ELF-1 (cell line): ENCODE results near the gene CWC22.
"Not testable (repeated sequence)": the region's sequence is repeated elsewhere in the genome, so short reads cannot be mapped to it uniquely, and the experiment has no call there.

Source experiments
- DNase-seq: peaks from one replicate; pipeline ENCODE4 v3.0.0-alpha.2; 2016; ENCODE audit warnings: low read depth, low spot score

The CWC22 gene

GRCh38 chr2:180006781-180007579 is at the start of gene CWC22:
Gene CWC22, minus strand, starts transcription at chr2:180007297. Its CDS starts 13,956 bp downstream, at chr2:179993341.
- peak; percentile 90 for DNase-seq

- DNase-seq, result peak; percentile 82
Measured at GRCh38 chr2:180056367-180057118, 49.4 kb upstream of the CWC22 start.

- not testable (repeated sequence) for DNase-seq
Measured at GRCh38 chr2:180054576-180054975, 47.5 kb upstream of the CWC22 start.

DNA sequence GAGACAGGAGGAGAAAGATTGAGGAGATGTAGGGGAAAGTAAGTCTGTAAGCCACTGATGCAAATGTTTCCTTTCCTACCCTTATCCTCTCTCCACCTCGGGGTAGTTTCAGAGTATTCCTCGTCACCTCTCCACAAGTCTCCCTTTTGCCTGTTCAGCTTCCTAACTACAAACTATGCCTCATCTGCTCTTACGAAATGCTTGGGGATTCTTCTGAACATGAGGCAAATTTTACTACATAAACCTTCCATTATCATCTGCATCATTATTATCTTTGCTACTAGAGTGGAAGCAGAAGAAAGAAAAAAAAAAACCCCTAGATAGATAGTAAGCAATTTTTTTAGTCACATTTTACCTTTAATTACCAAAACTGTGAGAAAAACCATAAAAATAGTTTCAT is 43.1 kb upstream of the CWC22 start:
- no peak for DNase-seq

DNA sequence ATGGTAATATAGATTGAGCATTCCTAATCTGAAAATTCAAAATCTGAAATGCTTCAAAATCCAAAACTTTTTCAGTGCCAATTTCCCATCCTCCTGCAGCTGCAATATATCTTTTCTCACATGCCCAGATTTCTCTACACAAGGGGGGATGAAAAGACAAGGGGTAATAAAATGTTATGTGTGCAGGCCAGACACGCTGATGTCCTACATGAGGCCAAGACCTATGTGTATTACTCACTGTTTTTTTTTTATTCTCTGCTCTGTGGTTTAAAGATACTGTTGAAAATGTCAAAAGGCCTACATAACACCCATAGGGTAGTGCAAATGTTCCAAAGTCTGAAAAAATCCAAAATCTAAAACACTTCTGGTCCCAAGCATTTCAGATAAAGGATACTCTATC is 41.2 kb upstream of the CWC22 start:
- DNase-seq, result no peak

DNA sequence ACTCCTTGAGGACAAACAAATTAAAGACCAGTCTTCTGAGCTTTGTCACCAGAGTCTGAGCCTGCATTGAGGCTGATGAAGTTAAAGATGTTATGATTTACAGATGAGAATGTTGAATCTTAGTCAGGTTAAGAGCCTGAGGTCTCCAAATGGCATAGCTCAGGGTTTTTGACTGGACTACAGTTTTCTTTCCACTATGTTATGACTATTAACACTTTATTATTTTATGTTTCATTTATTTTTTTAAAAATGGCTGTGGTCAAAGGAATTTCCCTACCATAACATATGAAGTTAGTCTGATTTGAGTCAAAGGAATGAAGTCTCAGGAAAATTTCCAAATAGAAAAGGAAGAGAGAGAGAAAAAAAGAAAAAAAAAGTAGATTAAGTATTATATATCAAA is 39.7 kb upstream of the CWC22 start:
- DNase-seq, result no peak

- no peak for DNase-seq
Measured at GRCh38 chr2:180046202-180046601, 39.1 kb upstream of the CWC22 start.

GRCh38 chr2:180040146-180040925 is 33.2 kb upstream of the CWC22 start:
- DNase-seq, result no peak

DNA sequence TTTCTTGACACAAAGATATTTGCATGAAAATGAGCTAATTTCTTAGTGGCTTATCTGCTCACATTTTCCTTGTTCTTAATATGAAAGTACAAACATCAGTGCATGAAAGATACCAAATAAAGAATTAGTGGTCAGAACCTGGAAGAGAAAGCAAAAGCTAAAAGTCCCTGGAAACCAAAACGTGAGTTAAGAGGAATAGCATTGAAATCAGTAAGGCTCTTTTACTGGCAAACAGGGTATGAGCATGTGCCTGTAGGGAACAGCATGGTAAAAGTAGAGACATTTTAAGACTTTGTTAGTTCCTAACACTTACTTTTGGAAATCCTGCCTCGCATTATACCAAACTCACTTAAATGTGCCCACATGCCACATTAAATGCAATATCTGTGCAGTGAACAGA is 31.9 kb upstream of the CWC22 start:
- DNase-seq, result no peak

DNA sequence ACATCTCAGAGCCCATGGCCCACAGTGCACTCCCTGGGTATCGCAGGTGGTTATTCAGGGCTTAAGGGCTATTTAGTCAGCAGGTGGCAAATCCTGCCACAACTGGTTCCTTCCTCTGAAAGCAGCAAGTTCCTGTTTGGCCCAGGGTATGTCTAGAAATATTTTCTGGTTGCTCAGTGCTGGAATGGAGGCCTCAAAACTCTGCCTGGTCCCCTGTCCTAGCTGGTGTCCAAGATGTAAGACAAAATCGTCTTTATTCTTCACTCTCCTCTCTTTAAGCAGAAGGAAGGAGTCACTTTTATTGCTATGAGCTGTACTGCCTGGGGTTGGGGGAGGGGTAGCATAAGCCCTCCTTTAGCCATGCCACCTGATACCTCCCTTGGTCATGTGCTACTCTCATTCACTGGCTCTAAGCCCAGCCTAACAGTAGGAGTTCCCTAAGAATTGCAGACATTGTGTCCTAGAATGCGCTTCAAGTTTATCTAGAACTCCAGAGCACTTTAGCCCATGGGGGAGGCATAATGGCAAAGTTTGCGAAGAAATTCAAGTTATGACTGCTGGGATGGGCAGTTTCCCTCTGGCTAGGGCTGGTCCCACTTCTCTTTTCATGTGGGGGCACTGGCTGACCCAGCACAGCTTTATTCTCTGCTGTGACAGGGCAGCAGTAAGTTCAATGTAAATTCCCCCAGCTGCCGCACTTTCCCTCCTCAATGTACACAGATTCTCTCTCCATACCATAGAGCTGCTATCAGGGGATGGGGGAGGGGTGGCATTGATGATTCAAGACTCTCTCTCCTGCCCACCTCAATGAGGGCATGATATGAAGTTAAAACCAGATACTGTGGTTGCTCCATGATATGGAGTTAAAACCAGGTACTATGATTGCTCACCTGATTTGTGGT is 27.1 kb upstream of the CWC22 start:
- DNase-seq, result peak; percentile 80

DNA sequence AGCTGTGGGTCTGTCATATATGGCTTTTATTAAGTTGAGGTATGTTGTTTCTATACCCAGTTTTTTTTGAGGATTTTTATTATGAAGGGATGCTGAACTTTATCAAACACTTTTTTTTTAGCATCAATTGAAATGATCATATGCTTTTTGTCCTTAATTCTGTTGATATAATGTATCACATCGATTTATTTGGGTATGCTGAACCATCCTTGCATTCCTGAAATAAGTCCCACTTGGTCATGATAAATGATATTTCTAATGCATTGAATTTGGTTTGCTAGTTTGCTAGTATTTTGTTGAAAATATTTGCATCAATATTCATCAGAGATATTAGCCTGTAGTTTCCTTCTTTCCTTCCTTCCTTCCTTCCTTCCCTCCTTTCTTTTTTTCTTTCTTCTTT is 22.5 kb upstream of the CWC22 start:
- no peak for DNase-seq

- DNase-seq, result no peak
Measured at GRCh38 chr2:180021850-180022249, 14.8 kb upstream of the CWC22 start.

DNA sequence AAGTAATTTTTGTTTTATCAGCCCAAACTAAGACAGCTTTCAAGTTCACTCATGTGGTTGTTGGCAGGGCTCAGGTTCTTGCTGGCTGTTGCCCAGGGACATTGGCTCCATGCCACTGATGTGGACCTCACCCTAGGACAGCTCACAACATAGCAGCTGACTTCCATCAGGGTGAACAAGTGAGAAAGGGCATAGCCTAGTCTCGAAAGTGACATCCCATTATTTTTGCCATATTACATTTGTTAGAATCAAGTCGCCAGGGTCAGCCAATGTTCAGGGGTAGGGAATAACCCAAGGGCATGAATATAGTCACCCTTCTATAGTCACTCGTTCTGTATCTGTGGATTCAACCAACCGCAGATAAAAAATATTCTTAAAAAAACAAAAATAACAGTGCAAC is 10.7 kb upstream of the CWC22 start:
- no peak for DNase-seq

DNA sequence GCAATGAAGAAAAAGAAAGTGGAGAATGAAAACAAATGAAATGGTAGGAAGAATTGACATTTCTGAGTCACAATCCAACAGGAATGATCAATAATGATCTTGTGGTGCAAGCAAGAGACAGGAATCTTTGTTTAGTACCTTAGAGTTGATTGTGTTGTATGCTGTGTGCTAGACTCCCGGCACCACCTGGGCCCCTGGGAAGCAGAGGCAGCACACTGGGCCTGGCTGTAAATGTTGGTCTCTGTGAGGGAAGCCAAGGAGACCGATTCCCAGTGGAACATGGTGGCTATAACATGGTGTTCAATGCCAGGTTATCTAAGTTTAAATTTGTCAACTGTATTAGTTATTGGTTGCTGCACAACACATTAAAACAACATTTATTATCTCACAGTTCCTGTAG is 9.8 kb upstream of the CWC22 start:
- no peak for DNase-seq

GRCh38 chr2:180015951-180016709 is 9.0 kb upstream of the CWC22 start:
- no peak for DNase-seq

DNA sequence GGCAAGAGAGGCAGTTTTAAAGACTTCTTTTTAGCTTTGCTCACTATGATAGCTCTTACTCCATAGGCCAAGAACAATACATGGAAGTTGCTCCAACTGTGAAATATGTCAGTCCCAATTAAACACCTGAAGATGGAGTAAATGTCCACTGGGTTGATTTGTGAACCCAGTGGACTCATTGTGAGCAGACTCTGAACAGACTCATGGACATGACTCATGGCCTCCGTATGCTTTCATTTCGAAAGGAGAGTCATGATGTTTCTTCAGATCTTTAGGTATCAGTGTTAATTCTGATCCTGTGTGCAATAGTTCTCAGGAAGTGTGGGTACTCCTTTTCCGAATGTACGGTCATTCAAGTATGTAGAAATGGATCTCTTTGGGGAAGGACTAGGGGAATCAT is 5.4 kb upstream of the CWC22 start:
- DNase-seq, result no peak

- no peak for DNase-seq
Measured at GRCh38 chr2:180010701-180011100, 3.6 kb upstream of the CWC22 start.

GRCh38 chr2:180006231-180006630 is 866 bp downstream of the CWC22 start:
- DNase-seq, result no peak

DNA sequence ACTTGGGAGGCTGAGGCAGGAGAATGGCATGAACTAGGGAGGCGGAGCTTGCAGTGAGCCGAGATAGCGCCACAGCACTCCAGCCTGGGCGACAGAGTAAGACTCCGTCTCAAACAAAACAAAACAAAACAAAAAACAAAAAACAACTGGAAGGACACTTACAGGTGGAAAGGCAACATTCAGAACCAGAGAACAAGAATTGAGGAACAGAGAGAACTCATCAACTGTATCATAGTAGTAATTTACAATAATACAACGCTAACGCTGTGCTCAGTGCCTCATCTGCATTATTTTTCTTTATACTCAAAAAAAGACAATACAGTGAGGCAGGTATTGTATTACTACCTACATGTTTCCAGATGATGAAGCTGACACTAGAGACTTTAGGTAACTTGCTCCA is 1.6 kb downstream of the CWC22 start:
- not testable (repeated sequence) for DNase-seq

DNA sequence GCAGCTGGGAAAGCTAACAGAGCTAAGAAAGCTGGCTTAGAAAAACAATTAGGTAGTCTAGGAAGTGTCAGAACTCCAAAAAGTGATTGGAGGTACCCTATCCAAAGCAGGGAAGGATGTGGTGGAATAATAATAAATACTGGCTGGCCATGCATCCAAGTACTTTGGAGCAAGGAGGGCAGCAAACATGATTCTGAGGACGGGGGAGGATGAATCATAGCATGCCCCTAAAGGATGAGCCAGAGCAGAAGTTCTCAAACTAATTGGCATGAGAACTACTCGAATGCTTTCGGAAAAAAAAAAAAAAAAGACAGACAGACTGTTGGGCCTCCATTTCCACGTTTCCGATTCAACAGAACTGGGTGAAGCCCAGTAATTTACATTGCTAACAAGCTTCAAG is 2.4 kb downstream of the CWC22 start:
- no peak for DNase-seq

- DNase-seq, result no peak
Measured at GRCh38 chr2:180003559-180003958, 3.5 kb downstream of the CWC22 start.
